HEK293 (cell line): Measurements from ENCODE around the gene CCR3.

ENCODE experiments used
- CTCF ChIA-PET: fragments of 350-600 bp; formaldehyde crosslinking; extraction: SDS; loops from one replicate; lab custom pipeline; 2021; ENCODE audit warnings: antibody characterized with exemption; lab: Yijun Ruan, JAX
- POLR2A ChIA-PET: fragments of 300-600 bp; formaldehyde crosslinking; extraction: SDS; loops from one replicate; lab custom pipeline; 2020; ENCODE audit warnings: antibody characterized with exemption, inconsistent platforms; lab: Yijun Ruan, JAX
- H3K27ac ChIP-seq: fragments of 200-500 bp; sonication (Bioruptor generic); 2 replicates; pipeline ENCODE4 v1.5.1; 2014; ENCODE audit warnings: low read depth, low read length, control low read depth, inconsistent platforms; ENCODE audit errors: extremely low read depth
- H3K36me3 ChIP-seq, 2 experiments: fragments of 200-500 bp in 1 of 2; sonication (Bioruptor generic) in 1 of 2; 1 replicate in 1 of 2; 2 replicates in 1 of 2; pipeline ENCODE4 v1.5.1; 2014 to 2017; ENCODE audit warnings: inconsistent platforms in 2 of 2, low read length in 2 of 2; ENCODE audit not compliant: control insufficient read depth in 2 of 2, insufficient read depth in 1 of 2
- H3K4me1 ChIP-seq: fragments of 200-500 bp; sonication (Bioruptor generic); 2 replicates; pipeline ENCODE4 v1.5.1; 2014; ENCODE audit warnings: mild to moderate bottlenecking, low read length, inconsistent platforms; ENCODE audit not compliant: control insufficient read depth, insufficient read depth
- H3K4me3 ChIP-seq: 2 replicates; pipeline ENCODE4 v1.5.1; 2011; ENCODE audit warnings: low read depth, mild to moderate bottlenecking, control low read depth, low read length, moderate library complexity
- H3K9me3 ChIP-seq: fragments of 200-500 bp; sonication (Bioruptor generic); 2 replicates; pipeline ENCODE4 v1.5.1; 2014; ENCODE audit warnings: low read depth, low read length, inconsistent platforms; ENCODE audit not compliant: control insufficient read depth, insufficient read depth
- BCL11B ChIP-seq: fragments of 450-650 bp; formaldehyde crosslinking; IDR thresholded peaks from 2 replicates; pipeline ENCODE4 v1.5.1; 2016; ENCODE audit warnings: low read depth, missing biosample characterization, missing genetic modification characterization
- CTCF ChIP-seq: fragments of 450-650 bp; formaldehyde crosslinking; IDR thresholded peaks from 2 replicates; pipeline ENCODE4 v1.5.1; 2016; ENCODE audit warnings: missing biosample characterization, missing genetic modification characterization
- HOXC10 ChIP-seq: sonication (generic); formaldehyde crosslinking; IDR thresholded peaks from 2 replicates; pipeline ENCODE4 v1.8.1; 2023; ENCODE audit warnings: mild to moderate bottlenecking, missing genetic modification reagents
- INSM2 ChIP-seq: fragments of 450-650 bp; formaldehyde crosslinking; IDR thresholded peaks from 2 replicates; pipeline ENCODE4 v1.5.1; 2016; ENCODE audit warnings: missing biosample characterization, missing genetic modification characterization
- KLF7 ChIP-seq: fragments of 450-650 bp; formaldehyde crosslinking; IDR thresholded peaks from 2 replicates; pipeline ENCODE4 v1.5.1; 2016; ENCODE audit warnings: missing biosample characterization, missing genetic modification characterization, borderline replicate concordance
- MEIS1 ChIP-seq: sonication (generic); formaldehyde crosslinking; IDR thresholded peaks from 2 replicates; pipeline ENCODE4 v1.8.1; 2022; ENCODE audit warnings: missing genetic modification reagents, mild to moderate bottlenecking, borderline replicate concordance
- PRDM10 ChIP-seq: fragments of 450-650 bp; formaldehyde crosslinking; IDR thresholded peaks from 2 replicates; pipeline ENCODE4 v1.5.1; 2016; ENCODE audit warnings: missing biosample characterization, missing genetic modification characterization
- SCRT1 ChIP-seq: fragments of 450-650 bp; formaldehyde crosslinking; IDR thresholded peaks from 2 replicates; pipeline ENCODE4 v1.5.1; 2016; ENCODE audit warnings: missing biosample characterization, missing genetic modification characterization, borderline replicate concordance
- SP3 ChIP-seq: fragments of 450-650 bp; formaldehyde crosslinking; IDR thresholded peaks from 2 replicates; pipeline ENCODE4 v1.5.1; 2016; ENCODE audit warnings: missing biosample characterization, missing genetic modification characterization
- ZEB2 ChIP-seq: fragments of 450-650 bp; formaldehyde crosslinking; IDR thresholded peaks from 2 replicates; pipeline ENCODE4 v1.5.1; 2016; ENCODE audit warnings: missing biosample characterization, missing genetic modification characterization
- ZFP69B ChIP-seq: fragments of 450-650 bp; formaldehyde crosslinking; IDR thresholded peaks from 2 replicates; pipeline ENCODE4 v1.5.1; 2016; ENCODE audit warnings: missing biosample characterization, missing genetic modification characterization
- ZNF148 ChIP-seq: fragments of 450-650 bp; formaldehyde crosslinking; IDR thresholded peaks from 2 replicates; pipeline ENCODE4 v1.5.0; 2017; ENCODE audit warnings: missing biosample characterization, missing genetic modification characterization, borderline replicate concordance
- ZNF175 ChIP-seq: fragments of 450-650 bp; formaldehyde crosslinking; IDR thresholded peaks from 2 replicates; pipeline ENCODE4 v1.5.1; 2016; ENCODE audit warnings: missing biosample characterization, missing genetic modification characterization
- ZNF274 ChIP-seq, 2 experiments: fragments of 200-500 bp in 1 of 2; fragments of 450-650 bp in 1 of 2; sonication (Bioruptor generic) in 1 of 2; formaldehyde crosslinking in 1 of 2; IDR thresholded peaks; 2 replicates each; pipeline versions ENCODE4 v1.5.1 to v1.6.1; 2014 to 2016; ENCODE audit warnings: borderline replicate concordance in 1 of 2, inconsistent platforms in 1 of 2, low read length in 1 of 2, missing biosample characterization in 1 of 2, missing genetic modification characterization in 1 of 2
- ZNF561 ChIP-seq: fragments of 450-650 bp; IDR thresholded peaks from 2 replicates; pipeline ENCODE4 v1.5.1; 2018; ENCODE audit warnings: missing biosample characterization, missing genetic modification characterization, borderline replicate concordance
- ZNF654 ChIP-seq: fragments of 450-650 bp; formaldehyde crosslinking; IDR thresholded peaks from 2 replicates; pipeline ENCODE4 v1.5.1; 2016; ENCODE audit warnings: low read depth, missing biosample characterization, missing genetic modification characterization
- ZNF785 ChIP-seq: fragments of 450-650 bp; formaldehyde crosslinking; IDR thresholded peaks from 2 replicates; pipeline ENCODE4 v1.5.1; 2016; ENCODE audit warnings: missing biosample characterization, missing genetic modification characterization

CCR3 gene

GRCh38 chr3:46299608-46300460, 57.6 kb downstream of the CCR3 start:
- Histone ChIP-seq H3K4me3 (no peak overlapping the region), H3K4me1 (no peaks in the 10 kb centered on the region), H3K27ac (no peak overlapping the region), H3K36me3 (no peaks in the 10 kb centered on the region), H3K9me3 (no peaks in the 10 kb centered on the region)
- CTCF ChIA-PET = no interaction called here
- POLR2A ChIA-PET = no interaction called here
- TF ChIP-seq ZNF561 (tag by site-specific recombination) (no peak), ZNF274 (IDR thresholded peaks at IDR 0.05; ENCODE audit: low read length) (no peak), ZNF274 (tag by site-specific recombination; IDR thresholded peaks at IDR 0.05; ENCODE audit: borderline replicate concordance) (no peak), INSM2 (no peak), HOXC10 (CRISPR knock-in tag) (no peak), ZNF175 (tag by site-specific recombination) (no peak), ZEB2 (no peak), PRDM10 (no peak), MEIS1 (CRISPR knock-in tag) (no peak), BCL11B (tag by site-specific recombination) (no peak), SP3 (tag by site-specific recombination) (no peak), SCRT1 (no peak), CTCF (tag by site-specific recombination) (no peak), KLF7 (no peak), ZNF654 (tag by site-specific recombination) (no peak), ZNF148 (tag by site-specific recombination) (no peak), ZFP69B (tag by site-specific recombination) (no peak), ZNF785 (tag by site-specific recombination) (no peak)
